ENCODE measurements around the gene HNRNPA1. TPM values are rescaled to one million over a fixed set of nuclear protein-coding genes. Genes with fewer than 3 reads are reported as not detected.

Gene HNRNPA1
- total RNA-seq, 1 donor from 2014 or later: 1,064 TPM

- no peak for TF ChIP-seq CTCF (conservative IDR thresholded peaks at IDR 0.05; ENCODE audit: low read depth, low read length)
- H3K4me3 ChIP-seq (ENCODE audit: low read depth, low read length): no peak overlapping the region
- DNase-seq (ENCODE audit: low read depth): no peak
These were observed 11.8 kb downstream of the HNRNPA1 start for GRCh38 chr12:54292083-54292930.

GRCh38 chr12:54292931-54293241 is 12.4 kb downstream of the HNRNPA1 start:
- DNase-seq (ENCODE audit: low read depth): no peak
- TF ChIP-seq CTCF (conservative IDR thresholded peaks at IDR 0.05; ENCODE audit: low read depth, low read length): no peak

GRCh38 chr12:54294152-54294952 is 13.8 kb downstream of the HNRNPA1 start:
- DNase-seq (ENCODE audit: low read depth): no peak
- peak; percentile 91 for TF ChIP-seq CTCF (conservative IDR thresholded peaks at IDR 0.05; ENCODE audit: low read depth, low read length)
- no peak overlapping the region for H3K4me3 ChIP-seq (ENCODE audit: low read depth, low read length)

More at GRCh38 chr12:54292931-54293241, 12.4 kb downstream of the HNRNPA1 start:
- H3K4me3 ChIP-seq (ENCODE audit: low read depth, low read length): no peak overlapping the region

GRCh38 chr12:54294953-54295566 is 14.5 kb downstream of the HNRNPA1 start:
- TF ChIP-seq CTCF (conservative IDR thresholded peaks at IDR 0.05; ENCODE audit: low read depth, low read length): no peak

GRCh38 chr12:54296393-54297099 is 16.0 kb downstream of the HNRNPA1 start:
- no peak for DNase-seq (ENCODE audit: low read depth)
- no peak overlapping the region for H3K4me3 ChIP-seq (ENCODE audit: low read depth, low read length)
- no peak for TF ChIP-seq CTCF (conservative IDR thresholded peaks at IDR 0.05; ENCODE audit: low read depth, low read length)

More at GRCh38 chr12:54294953-54295566, 14.5 kb downstream of the HNRNPA1 start:
- DNase-seq (ENCODE audit: low read depth): no peak
- H3K4me3 ChIP-seq (ENCODE audit: low read depth, low read length): no peak overlapping the region

- TF ChIP-seq CTCF (conservative IDR thresholded peaks at IDR 0.05; ENCODE audit: low read depth, low read length): no peak
- DNase-seq (ENCODE audit: low read depth): no peak
These were observed 18.4 kb downstream of the HNRNPA1 start for GRCh38 chr12:54298904-54299303.

More at GRCh38 chr12:54298904-54299303, 18.4 kb downstream of the HNRNPA1 start:
- H3K4me3 ChIP-seq (ENCODE audit: low read depth, low read length): no peak overlapping the region

All from epithelial cell of proximal tubule (primary cell).